T-helper 2 cell treated with Interferon-gamma antibody and Interleukin-4, amounts not matched to agents 100 ng/mL and 5 ng/mL, for 36 hours (primary cell): ENCODE results near the gene SEC23IP. TPM values are rescaled to one million over a fixed set of nuclear protein-coding genes. Genes with fewer than 3 reads are reported as not detected.

Experiments
- intact Hi-C: fragments of 100-400 bp; cut with micrococcal nuclease; formaldehyde crosslinking; loops from one replicate; pipeline ENCODE4 v1.15.1; 2023
- total RNA-seq: library from RNA; stranded (reverse); gene quantifications from 2 replicates; pipeline ENCODE4 v1.2.3, GENCODE V29; 2022

SEC23IP gene
- total RNA-seq, 1 donor from 2014 or later = 69.9 TPM

- intact Hi-C loops = no loop called here
These were observed 40.1 kb downstream of the SEC23IP start for GRCh38 chr10:119932631-119933030.

GRCh38 chr10:119933179-119933578 is 40.6 kb downstream of the SEC23IP start:
- intact Hi-C loops = no loop called here

GRCh38 chr10:119940487-119940886 is 48.0 kb downstream of the SEC23IP start:
- intact Hi-C loops = loop anchor here (10.0 kb wide), 1 partner anchor 394 kb away; no protein-coding TSS in a partner anchor

- intact Hi-C loops = loop anchor here (10.0 kb wide), 1 partner anchor 392 kb away; no protein-coding TSS in a partner anchor
These were observed 50.4 kb downstream of the SEC23IP start for GRCh38 chr10:119942973-119943372.

DNA sequence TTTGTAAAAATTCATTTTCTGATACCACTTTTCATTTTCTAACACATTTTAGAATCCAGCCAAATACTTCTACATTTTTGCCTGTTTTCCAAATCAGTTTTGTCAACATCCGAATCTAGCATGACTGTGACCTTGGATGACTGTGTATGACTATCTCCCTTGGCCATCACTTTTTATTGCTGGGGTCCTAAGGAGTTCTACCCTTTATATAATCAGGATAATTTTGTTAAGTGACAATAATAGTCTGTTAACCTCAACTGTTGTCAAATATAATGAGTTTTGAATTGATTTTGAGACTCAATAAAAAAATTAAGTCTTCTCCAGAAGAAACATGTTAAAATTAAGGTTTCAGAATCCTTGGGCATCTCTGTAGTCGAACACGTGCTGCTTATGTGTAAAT is 53.3 kb downstream of the SEC23IP start:
- intact Hi-C loops = loop anchor here (10.0 kb wide), 1 partner anchor 389 kb away; no protein-coding TSS in a partner anchor

DNA sequence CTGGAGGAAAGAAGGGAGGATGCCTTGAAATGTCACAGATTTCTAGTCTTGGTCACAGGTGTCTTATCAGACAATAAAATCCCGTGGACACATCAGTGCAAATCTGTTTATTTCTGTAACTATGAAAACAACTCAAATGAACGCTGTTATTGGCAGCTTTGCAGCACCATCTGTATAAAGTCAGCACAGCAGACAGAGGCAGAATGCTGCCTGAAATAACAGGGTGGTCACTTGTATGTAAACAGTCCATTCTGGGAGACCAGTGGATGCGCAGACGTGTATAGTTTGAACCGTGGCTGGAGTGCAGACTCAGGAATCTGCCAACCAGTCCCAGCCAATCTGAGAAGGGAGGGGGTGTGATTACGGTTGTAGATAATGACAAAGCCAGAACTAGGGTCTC is 54.8 kb downstream of the SEC23IP start:
- intact Hi-C loops = loop anchor here (10.0 kb wide), 1 partner anchor 388 kb away; no protein-coding TSS in a partner anchor

DNA sequence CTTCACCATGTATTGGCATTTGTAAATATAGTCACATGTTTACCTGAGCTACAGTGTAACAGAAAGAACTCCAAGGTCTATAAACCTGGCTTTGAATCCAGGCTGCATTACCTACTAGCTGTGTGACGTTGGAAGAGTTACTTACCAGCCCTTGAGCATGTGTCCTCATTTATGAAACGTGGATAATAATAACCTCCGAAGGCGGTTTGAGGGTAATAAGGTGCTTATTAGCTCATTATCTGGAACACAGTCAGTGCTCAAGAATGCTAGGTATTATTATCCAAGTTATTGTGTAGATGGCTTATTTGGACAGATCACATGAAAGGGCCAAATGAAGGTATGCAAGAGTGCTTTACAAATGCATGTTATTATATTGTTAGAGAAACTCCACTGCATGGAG is 64.9 kb downstream of the SEC23IP start:
- intact Hi-C loops = no loop called here

DNA sequence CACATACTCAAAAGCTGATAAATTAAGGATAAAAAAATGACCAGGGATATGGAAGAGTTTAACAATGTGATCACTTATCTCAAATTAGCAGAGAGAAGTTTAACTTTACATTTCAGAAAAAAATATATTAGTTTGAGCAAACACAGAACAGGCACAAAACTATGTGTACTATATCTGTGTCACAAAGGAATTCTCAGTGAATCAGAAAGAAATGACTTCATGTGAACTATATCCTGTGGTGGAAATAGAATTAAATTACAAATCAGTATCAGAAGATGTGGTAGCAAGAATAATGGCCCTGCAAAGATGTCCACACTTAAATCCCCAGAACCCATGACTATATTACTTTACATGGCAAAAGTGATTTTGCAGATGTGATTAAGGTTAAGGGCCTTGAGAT is 70.3 kb downstream of the SEC23IP start:
- intact Hi-C loops = no loop called here

DNA sequence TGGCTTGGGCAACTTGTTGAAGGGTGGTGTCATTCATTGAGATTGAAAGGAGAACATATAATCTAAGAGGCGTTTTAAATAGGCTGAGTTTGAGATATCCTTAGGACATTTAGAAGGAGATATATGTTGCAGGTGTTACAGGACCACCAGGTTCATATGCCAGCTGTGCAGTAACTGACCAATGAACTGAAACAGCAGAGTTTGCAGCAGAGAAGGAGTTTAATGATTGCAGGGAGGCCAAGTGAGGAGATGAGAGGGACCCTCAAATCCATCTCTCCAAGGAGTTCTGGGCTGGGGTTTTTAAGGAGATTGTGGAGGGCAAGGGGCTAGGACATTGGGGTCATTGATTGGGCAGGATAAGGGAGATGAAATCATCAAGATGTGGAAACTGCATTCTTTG is 74.5 kb downstream of the SEC23IP start:
- intact Hi-C loops = no loop called here

GRCh38 chr10:119969609-119970008 is 77.1 kb downstream of the SEC23IP start:
- intact Hi-C loops = no loop called here

GRCh38 chr10:119970107-119970506 is 77.6 kb downstream of the SEC23IP start:
- intact Hi-C loops = no loop called here

GRCh38 chr10:119970963-119971362 is 78.4 kb downstream of the SEC23IP start:
- intact Hi-C loops = no loop called here

DNA sequence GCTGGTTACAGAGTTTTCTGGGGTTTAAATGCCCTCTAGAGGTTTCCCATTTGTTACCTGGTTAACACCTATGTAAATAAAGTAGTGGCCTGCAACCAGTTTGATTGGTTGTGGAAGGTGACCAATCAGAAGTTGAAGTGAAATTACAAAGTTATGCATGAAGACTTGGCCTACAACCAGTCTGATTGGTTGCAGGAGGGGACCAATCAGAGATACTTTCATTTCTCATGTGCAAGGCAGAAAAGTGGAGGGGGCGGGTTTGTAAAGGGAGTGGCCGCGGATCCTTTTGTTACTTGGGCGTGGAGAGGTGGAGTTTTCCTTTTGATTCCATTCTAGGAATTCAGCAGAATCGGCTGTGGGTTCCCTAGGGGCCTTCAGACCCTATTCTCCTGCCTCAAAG is 80.8 kb downstream of the SEC23IP start:
- intact Hi-C loops = no loop called here

DNA sequence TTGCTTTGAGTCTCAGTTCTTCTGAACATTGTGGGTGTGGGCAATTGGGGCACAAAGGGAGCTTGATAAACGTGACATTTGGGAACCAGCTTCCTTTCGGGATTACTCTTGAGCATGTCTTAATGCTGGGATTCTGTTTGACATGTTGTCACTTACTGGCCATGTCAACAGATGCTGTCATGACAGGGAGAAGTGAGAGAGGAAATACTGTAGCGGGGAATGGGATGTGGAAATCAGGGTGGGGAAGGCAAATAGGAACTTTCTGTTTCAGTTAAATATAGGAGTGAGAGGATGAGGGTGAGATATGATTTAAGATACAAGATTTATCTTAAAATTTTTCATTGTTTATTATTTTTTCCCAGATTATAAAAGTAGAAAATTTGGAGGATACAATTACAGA is 83.9 kb downstream of the SEC23IP start:
- intact Hi-C loops = no loop called here

GRCh38 chr10:119980956-119981750 is 88.6 kb downstream of the SEC23IP start:
- intact Hi-C loops = no loop called here

- intact Hi-C loops = no loop called here
These were observed 89.3 kb downstream of the SEC23IP start for GRCh38 chr10:119981826-119982225.

DNA sequence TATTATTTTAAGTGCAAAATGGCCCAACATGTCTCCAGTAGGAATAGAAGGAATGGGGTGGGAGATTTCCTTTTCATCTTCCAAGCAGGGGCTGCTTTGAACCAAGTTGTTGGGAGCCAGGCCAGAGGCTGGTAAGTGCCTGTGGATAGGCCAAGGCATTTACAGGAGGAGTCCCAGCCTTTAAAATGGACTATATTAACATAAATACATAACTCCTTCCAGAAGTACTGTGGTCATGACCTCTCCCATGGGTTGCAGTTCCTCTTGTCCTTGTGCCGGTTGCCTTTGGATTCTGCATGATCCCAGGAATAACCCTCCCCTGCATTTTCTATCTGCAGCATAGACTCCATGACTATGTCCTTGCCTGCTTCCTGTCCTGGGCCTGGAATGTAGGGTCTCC is 95.8 kb downstream of the SEC23IP start:
- intact Hi-C loops = no loop called here

DNA sequence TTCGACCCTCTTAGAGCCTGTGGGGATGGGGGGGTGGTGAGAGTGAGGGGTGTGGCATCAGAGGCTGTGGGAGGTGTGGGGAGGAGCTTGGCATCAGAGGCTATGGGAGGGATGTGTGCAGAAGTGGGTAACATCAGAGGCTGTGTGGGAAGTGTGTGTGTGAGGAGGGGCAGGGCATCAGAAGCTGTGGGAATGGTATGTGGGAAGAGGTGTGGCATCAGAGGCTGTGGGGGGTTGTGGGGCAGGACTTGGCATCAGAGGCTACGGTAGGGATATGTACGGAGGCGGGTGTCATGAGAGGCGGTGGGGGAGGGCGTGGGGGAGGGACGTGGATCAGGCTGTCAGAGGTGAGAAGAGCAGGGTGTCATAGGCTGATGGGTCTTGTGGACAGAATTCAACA is 97.4 kb downstream of the SEC23IP start:
- intact Hi-C loops = no loop called here

DNA sequence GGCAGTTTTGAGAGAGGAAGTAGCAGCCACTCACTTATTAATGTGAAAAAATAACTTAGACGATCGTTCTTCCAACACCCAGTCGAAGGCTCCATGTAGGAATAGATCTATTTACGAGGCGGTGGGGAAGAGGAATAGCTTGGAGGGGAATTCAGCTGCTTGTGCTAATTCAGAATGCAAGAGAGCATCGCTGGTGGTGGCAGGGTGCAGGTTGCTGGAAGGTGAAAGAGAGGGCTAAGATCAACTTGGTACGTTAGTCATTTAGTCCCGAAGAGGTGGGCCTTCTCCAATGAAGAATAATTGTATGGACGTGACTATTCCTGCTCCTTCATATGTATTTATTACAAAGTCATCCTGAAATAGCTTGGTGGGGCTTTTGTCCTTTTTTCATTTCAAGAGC is 98.5 kb downstream of the SEC23IP start:
- intact Hi-C loops = no loop called here

DNA sequence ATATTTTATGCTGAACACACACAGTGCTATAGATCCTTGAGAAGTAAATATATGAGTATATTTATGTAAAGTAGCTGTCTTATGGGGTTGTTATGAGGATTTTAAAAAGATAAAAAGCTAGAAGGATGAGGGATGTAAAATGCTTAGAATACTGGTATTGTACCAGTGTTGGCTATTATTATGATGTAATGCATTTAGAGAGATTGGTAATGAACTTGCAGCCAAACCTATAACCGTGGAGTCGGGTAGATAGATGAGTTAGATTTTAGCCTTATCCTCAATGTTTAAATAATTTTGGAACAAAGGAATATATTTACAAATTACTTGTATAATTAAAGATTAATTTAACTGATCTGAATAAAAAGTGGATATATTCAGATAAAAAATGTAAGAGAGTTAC is 99.3 kb downstream of the SEC23IP start:
- intact Hi-C loops = no loop called here
